Measurements from ENCODE around the gene FAAP20. TPM values are rescaled to one million over a fixed set of nuclear protein-coding genes. Genes with fewer than 3 reads are reported as not detected.
A peak's percentile ranks its signal among the peaks of the same experiment; 100 is the strongest.

The FAAP20 gene
- total RNA-seq, 3 donors from 2014 or later = 23.4 to 42.6 (median 32.0) TPM

DNA sequence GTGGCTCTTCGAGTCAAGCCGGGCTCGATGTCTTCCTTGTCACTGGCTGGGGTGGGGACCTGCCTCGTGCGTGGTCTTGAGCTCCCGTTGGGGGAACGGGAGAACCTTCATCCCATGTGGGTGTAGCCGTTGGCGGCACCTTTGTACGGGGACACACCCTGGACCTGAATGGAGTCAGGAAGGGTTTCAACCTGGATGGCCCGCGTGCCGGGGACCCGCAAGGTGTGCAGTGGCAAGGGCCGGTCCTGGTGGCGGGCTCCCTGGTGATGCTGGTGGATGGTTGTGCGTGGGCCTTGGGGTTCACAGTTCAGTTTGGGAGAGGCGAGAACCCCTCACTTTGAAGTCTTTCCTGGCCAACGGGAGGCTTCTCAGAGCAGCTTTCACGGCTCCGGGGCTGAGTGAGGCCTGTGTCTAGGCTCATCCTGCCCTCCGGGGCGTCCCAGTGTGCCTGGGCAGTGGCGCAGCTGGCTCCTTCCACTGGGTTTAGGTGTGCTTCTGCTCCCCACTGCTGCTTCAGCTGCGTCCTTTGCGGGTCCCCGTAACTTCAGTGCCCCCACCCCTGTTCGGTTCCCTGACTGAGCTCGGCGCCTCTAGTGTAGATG lies 44.9 kb upstream of the FAAP20 start:
- TF ChIP-seq, protein P1, sequence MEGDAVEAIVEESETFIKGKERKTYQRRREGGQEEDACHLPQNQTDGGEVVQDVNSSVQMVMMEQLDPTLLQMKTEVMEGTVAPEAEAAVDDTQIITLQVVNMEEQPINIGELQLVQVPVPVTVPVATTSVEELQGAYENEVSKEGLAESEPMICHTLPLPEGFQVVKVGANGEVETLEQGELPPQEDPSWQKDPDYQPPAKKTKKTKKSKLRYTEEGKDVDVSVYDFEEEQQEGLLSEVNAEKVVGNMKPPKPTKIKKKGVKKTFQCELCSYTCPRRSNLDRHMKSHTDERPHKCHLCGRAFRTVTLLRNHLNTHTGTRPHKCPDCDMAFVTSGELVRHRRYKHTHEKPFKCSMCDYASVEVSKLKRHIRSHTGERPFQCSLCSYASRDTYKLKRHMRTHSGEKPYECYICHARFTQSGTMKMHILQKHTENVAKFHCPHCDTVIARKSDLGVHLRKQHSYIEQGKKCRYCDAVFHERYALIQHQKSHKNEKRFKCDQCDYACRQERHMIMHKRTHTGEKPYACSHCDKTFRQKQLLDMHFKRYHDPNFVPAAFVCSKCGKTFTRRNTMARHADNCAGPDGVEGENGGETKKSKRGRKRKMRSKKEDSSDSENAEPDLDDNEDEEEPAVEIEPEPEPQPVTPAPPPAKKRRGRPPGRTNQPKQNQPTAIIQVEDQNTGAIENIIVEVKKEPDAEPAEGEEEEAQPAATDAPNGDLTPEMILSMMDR (IDR thresholded peaks at IDR 0.05) = no peak
- intact Hi-C loops (cut with DNase I, micrococcal nuclease) = no loop called here
- H3K4me3 ChIP-seq = no peak overlapping the region
- peak in 1 of 3 donors; percentile 29 for DNase-seq
- H3K4me1 ChIP-seq (ENCODE audit: low read depth) = peaks cover 53% of the 10 kb centered on the region
- H3K9me3 ChIP-seq = no peaks in the 10 kb centered on the region
- ATAC-seq = no peak
- no peaks in the 10 kb centered on the region for H3K36me3 ChIP-seq (ENCODE audit: low read depth)

DNA sequence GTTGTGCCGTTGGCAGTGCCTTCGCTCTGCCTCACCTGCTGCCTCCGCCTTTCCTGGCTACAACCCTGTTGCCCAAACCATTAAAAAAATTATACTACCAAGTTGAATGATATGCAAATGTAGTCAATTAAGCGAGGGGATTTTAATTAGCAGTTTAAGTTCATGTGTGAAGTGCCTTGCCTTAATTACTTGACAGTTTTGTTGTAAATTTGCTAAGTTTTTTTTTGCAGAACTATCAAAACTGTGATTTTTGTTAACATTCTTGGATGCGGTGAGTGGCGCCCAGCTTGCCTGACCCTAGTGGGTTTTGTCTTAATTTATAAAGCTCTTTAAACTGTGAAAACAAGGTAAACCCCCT lies 44.4 kb upstream of the FAAP20 start:
- Histone ChIP-seq H3K4me1 (ENCODE audit: low read depth) (peaks cover 58% of the 10 kb centered on the region), H3K9me3 (no peaks in the 10 kb centered on the region), H3K36me3 (ENCODE audit: low read depth) (no peaks in the 10 kb centered on the region), H3K4me3 (no peak overlapping the region)
- DNase-seq (no peak), ATAC-seq (no peak)
- TF ChIP-seq, protein P1 (IDR thresholded peaks at IDR 0.05) = no peak
- intact Hi-C loops (cut with DNase I, micrococcal nuclease) = no loop called here

DNA sequence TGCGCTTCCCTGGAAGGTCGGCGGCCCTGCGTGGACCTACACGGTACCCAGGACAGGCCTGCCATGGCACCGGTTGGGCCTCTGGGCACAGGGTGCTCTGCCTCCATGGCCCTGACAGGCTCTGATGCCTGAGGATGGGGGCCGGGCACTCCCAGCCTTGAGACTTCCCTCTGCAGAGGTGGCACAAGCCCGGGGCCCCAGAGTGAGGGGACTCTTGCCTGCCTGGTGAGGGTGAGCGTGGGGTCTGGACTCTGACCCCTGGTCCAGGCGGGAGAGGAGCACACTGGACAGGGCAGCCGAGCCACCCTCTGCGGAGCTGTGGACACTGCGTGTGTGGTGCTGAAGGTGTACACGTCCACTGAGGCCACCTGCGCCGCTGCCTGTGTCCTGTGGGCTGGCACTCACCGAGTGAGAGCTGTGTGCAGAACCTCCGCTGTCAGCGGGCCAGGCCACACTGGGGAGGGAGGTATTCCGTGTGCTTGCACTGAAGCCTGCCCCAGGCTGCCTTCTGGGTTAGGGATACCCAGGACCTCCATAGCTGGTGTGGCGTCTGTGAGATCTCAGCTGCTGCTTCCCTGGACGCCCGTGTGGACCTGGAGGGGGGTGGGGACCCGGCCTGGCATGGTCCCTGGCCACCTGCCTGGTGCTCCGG lies 43.9 kb upstream of the FAAP20 start:
- peak in 2 of 3 donors; percentile 31 to 59 for DNase-seq
- peaks cover 63% of the 10 kb centered on the region for H3K4me1 ChIP-seq (ENCODE audit: low read depth)
- TF ChIP-seq, protein P1 (IDR thresholded peaks at IDR 0.05) = no peak
- no peaks in the 10 kb centered on the region for H3K36me3 ChIP-seq (ENCODE audit: low read depth)
- H3K4me3 ChIP-seq = no peak overlapping the region
- intact Hi-C loops (cut with DNase I, micrococcal nuclease) = no loop called here
- H3K9me3 ChIP-seq = no peaks in the 10 kb centered on the region
- ATAC-seq = no peak

DNA sequence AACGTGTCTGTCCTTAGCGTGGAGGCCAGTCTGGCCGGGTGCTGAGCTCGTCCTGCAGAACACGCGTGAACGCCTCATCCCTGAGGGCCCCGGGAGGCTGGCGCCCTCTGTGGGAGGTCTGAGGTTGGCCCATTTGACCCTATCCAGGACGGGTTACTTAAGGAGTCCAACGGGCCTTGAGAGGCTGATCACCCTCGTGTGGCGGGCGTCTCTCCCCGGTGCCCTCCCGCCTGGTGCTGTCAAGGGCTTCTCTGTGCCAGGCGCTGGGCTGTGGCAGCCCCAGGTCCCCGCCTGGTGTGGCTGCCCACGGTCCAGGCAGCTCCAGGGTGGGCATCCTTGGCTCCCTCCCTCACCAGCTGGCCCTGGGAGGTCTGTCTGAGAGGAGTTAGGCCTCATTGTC lies 43.2 kb upstream of the FAAP20 start:
- TF ChIP-seq, protein P1 (IDR thresholded peaks at IDR 0.05) = no peak
- Histone ChIP-seq H3K4me1 (ENCODE audit: low read depth) (peaks cover 69% of the 10 kb centered on the region), H3K36me3 (ENCODE audit: low read depth) (no peaks in the 10 kb centered on the region), H3K9me3 (no peaks in the 10 kb centered on the region), H3K4me3 (no peak overlapping the region)
- DNase-seq (peak in 1 of 3 donors; percentile 46), ATAC-seq (peak; percentile 6)
- intact Hi-C loops (cut with DNase I, micrococcal nuclease) = no loop called here

DNA sequence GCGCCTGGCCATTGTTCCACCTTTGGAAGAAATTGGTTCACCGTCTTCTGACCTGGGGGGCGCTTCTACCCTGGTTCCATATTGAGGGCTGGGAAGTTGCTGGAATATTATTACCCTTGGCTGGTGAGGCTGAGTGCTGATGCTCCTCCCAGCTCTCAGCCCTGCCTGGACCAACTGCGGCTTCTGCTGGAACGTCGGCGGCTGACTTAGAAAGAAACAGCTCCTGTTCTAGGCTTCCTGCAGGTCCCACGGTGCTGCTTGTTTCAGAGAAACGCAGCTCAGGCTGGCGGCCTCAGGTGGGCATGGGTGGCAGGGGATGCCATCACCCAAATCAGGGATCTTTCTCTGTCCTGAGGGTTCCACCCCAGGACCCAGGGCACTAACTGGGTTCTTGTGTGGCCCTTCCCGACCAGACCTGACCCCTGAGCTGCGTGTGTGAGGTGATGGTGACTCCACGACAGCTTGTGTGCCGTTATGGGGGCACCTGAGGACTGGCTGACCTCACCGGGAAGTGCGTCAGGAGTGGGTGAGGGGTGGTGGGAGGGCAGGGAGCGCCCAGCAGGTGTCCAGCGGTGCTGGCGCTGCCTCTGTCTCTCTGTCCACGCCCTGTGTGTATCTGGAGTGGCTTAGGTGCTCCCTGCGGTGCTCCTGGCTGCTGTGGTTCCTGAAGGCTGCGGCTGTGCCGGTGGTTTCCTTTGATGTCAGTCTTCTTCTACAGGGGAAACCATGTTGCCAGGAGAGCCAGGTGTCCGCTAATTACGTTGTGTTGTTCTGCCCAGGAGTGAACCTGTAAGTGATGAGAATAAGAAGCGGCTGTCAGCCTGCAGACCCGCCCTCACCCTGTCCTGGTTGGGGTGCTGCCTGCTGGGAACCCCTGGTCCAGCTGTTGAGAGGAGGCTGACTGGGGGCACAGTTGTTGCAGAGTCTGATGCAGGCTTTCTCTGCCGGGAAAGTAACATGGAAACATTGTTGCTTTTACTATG lies 42.4 kb upstream of the FAAP20 start:
- no peaks in the 10 kb centered on the region for H3K36me3 ChIP-seq (ENCODE audit: low read depth)
- ATAC-seq (peak; percentile 14), DNase-seq (peak; percentile 51 to 66 (median 52))
- no peaks in the 10 kb centered on the region for H3K9me3 ChIP-seq
- intact Hi-C loops (cut with DNase I, micrococcal nuclease) = no loop called here
- H3K4me3 ChIP-seq = no peak overlapping the region
- peaks cover 77% of the 10 kb centered on the region for H3K4me1 ChIP-seq (ENCODE audit: low read depth)
- TF ChIP-seq, protein P1 (IDR thresholded peaks at IDR 0.05) = no peak

Data from mucosa of descending colon (tissue), 3 donors.